HEK293 (cell line): ENCODE measurements around the gene MVP.

Source experiments
- CTCF ChIP-seq: fragments of 450-650 bp; formaldehyde crosslinking; IDR thresholded peaks from 2 replicates; pipeline ENCODE4 v1.5.1; 2016; ENCODE audit warnings: missing biosample characterization, missing genetic modification characterization
- TCF7L2 ChIP-seq: IDR thresholded peaks from 2 replicates; pipeline ENCODE4 v1.6.1; 2011; ENCODE audit warnings: low read depth, mild to moderate bottlenecking, inconsistent platforms, low read length, moderate library complexity, borderline replicate concordance
- ZNF140 ChIP-seq: fragments of 450-650 bp; formaldehyde crosslinking; IDR thresholded peaks from 2 replicates; pipeline ENCODE4 v1.5.1; 2016; ENCODE audit warnings: missing biosample characterization, missing genetic modification characterization
- ZNF274 ChIP-seq, 2 experiments: fragments of 200-500 bp in 1 of 2; fragments of 450-650 bp in 1 of 2; sonication (Bioruptor generic) in 1 of 2; formaldehyde crosslinking in 1 of 2; IDR thresholded peaks; 2 replicates each; pipeline versions ENCODE4 v1.5.1 to v1.6.1; 2014 to 2016; ENCODE audit warnings: borderline replicate concordance in 1 of 2, inconsistent platforms in 1 of 2, low read length in 1 of 2, missing biosample characterization in 1 of 2, missing genetic modification characterization in 1 of 2
- ZNF324 ChIP-seq: fragments of 450-650 bp; formaldehyde crosslinking; IDR thresholded peaks from 2 replicates; pipeline ENCODE4 v1.5.1; 2016; ENCODE audit warnings: missing biosample characterization, missing genetic modification characterization
- ZNF354C ChIP-seq: fragments of 450-650 bp; formaldehyde crosslinking; IDR thresholded peaks from 2 replicates; pipeline ENCODE4 v1.5.1; 2016; ENCODE audit warnings: missing biosample characterization, missing genetic modification characterization, low read depth, borderline replicate concordance
- ZNF768 ChIP-seq: fragments of 450-650 bp; formaldehyde crosslinking; IDR thresholded peaks from 2 replicates; pipeline ENCODE4 v1.5.1; 2018; ENCODE audit warnings: missing biosample characterization, mild to moderate bottlenecking, missing genetic modification characterization
- ZSCAN16 ChIP-seq: fragments of 450-650 bp; formaldehyde crosslinking; IDR thresholded peaks from 2 replicates; pipeline ENCODE4 v1.5.1; 2016; ENCODE audit warnings: missing biosample characterization, missing genetic modification characterization

- TF ChIP-seq TCF7L2, result no peak
- TF ChIP-seq ZNF324 (tag by site-specific recombination), result no peak
- TF ChIP-seq ZNF768, result no peak
- TF ChIP-seq CTCF (tag by site-specific recombination), result no peak
- TF ChIP-seq ZNF274 (IDR thresholded peaks at IDR 0.05; ENCODE audit: low read length), result no peak
- no peak for TF ChIP-seq ZNF274 (tag by site-specific recombination; IDR thresholded peaks at IDR 0.05; ENCODE audit: borderline replicate concordance)
- no peak for TF ChIP-seq ZNF354C (tag by site-specific recombination)
- TF ChIP-seq ZSCAN16 (tag by site-specific recombination), result no peak
- no peak for TF ChIP-seq ZNF140
Observed at GRCh38 chr16:29835926-29836325, 15.7 kb downstream of the MVP start.
